Stimulated activated CD8-positive, alpha-beta memory T cell treated with anti-CD3 and anti-CD28 coated beads, Interleukin-7, amount 100 ng/mL, for 24 hours (primary cell): ENCODE data around the gene CDH18.

Experiments used
- DNase-seq: peaks from one replicate; pipeline ENCODE4 v3.0.0-alpha.2; 2020; ENCODE audit warnings: low read depth

Gene CDH18

DNA sequence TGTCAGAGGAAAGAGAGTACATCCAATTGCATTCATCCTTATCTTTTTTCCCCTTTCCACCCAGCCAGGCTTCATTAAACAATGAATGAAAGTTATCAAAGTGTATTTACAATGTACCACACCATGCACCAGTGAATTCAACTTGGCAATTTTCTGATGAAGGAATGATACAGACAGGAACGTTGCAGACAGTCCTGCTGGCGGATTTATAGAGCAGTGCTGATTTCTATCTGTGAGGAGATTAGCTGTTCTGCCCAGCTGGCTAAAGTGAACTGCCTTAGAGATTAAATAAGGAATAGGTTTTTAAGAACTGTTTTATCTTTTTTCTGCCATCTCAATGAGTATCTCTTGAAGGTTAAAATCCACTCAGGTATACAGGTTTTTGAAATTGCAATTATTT, 403.9 kb downstream of the CDH18 start:
- no peak for DNase-seq

DNA sequence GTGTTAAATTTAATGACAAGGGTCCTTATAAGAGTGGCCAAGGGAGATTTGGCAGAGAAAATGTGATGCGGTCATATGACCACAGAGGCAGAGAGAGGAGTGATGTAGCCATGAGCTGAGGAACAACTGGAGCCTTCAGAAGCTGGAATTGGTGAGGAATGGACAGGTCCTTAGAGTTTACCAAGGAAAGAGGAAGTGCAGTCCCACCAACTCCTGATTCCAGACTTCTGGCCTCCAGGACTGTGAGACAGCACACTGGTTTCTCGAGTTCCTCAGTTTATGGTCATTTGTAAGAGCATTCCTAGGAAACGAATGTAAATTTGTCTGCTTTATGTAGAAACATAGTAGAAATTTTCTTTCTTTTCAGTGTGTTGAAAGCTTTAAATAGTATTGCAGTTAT, 410.1 kb downstream of the CDH18 start:
- DNase-seq, result no peak

DNA sequence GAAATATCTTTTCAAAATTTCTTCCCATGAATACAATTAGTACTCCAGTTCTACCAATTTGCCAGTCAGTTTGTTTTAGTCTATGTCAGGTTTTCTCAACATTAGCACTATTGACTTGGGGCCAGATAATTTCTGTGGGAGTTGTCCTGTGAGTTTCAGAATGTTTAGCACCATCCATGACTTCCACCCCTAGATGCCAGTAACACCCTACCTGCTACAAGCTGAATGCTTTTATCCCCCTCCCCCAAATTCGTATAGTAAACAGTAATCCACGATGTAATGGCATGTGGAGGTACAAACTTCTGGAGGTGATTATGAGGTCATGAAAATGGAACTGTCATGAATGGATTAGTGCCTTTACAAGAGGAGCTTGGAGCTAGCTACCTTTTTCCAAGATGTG, 420.0 kb downstream of the CDH18 start:
- no peak for DNase-seq

DNA sequence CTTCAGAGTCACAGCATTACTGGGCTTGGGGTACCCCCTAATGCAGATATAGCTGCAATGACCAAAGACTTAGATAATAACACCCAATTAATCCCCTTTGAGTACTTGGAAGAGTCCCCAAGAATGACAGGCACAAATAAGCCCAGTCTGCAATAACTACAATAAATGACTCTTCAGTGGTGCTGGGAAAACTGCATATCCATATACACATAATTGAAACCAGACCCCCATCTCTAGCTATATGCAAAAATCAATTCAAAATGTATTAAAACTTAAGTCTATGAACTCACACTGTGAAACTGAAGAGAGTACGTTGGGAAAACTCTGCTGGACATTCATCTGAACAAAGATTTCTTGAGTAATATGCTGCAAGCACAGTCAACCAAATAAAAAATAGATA, 422.5 kb downstream of the CDH18 start:
- no peak for DNase-seq

DNA sequence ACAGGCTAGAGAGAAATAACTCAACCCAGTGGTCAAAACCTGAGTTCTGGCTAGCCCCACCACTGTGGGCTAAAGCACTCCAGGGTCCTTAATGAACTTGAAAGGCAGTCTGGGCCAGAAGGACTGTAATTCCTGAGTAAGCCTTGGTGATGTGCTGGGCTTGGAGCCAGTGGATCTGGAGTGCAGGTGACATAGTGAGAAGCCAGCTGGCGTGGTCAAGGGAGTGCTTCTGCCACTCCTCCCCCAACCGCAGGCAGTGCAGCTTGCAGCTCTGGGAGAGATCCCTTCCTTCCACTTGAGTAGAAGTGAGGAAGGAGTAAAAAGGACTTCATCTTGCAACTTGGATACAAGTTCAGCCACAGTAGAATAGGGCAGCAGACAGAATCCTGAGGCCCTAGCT, 424.0 kb downstream of the CDH18 start:
- no peak for DNase-seq

DNA sequence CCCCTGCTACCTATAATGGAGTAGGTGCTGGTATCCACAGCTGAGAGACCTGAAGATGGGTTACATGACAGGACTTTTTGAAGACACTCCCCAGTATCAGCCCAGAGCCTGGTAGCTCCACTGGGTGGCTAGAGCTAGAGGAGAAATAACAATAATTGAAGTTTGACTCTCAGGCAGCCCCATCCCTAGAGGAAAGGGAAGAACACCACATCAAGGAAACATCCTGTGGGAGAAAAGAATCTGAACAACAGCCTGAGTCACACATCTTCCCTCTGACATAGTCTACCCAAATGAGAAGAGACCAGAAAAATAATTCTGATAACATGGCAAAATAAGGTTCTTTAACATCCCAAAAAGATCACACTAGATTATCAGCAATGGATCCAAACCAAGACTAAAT, 432.1 kb downstream of the CDH18 start:
- DNase-seq, result no peak

DNA sequence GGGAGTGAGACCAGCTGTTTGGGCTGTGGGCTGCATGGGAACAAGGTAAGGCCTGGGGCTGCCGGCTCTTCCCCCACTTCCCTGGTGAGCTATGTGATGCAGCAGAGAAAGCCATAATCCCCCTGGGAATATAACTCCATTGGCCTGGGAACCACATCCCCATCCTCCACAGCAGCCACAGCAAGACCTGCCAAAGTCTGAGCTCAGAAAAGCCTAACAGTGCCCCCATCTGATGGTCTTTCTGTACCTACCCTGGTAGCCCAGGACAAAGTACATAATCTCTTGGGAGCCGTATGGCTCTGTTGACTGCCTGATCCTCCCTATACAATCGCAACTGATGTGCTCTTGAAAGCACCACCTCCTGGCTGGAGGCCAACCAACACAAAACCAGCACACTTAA, 432.6 kb downstream of the CDH18 start:
- DNase-seq, result no peak

DNA sequence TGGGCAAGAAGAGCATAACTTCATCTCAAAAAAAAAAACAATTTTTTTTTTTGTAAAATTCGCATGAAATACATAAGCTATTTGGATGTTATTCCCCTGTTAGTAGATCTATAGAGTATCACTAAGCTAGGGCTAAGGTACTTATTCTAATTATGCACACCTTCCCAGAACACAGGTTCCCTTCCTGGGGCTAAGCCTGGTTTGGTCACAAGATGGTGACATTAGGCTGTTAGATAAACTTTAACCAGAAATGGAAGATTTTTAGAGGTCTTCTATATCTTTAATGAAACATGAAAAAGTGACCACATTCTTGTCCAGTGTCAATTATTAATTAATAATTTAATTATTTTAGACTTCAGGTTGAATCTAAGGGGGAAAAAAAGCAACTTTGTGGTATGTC, 433.5 kb downstream of the CDH18 start:
- no peak for DNase-seq

DNA sequence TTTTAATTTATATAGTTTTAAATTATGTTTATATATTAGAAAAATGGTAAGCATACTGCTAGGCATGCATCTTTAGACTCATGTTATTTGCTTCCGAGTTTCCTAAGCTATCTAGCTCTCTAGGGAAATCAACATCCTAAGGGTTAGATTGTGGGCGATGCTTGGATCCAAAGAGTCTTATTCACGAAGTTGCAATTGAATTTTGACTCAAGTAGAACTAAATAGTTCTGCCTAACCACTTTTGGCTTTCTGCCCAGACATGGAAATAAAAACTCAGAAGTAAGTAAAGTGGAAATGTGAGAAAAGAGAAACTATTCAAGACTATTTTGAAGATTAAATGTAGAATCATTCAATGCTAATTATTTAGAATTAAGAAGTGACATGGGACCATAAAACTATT, 440.4 kb downstream of the CDH18 start:
- no peak for DNase-seq

DNA sequence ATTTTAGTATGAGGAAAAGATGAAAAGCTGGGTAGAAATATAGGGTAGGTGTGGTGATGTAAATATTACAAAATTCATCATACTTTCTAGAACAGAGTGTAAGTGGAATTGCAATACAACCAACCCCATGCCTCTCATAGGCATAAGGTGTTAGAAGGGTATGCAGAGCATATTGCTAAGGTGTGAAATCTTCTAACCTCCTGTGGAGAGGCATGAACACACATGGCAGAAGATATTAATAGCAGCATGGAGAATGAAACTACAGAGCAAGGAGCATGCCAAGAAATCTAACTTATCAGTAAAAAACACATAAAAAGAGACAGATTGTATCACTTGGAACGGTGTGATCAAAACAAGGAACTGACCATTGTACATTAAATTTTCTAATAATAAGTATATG, 441.5 kb downstream of the CDH18 start:
- no peak for DNase-seq

DNA sequence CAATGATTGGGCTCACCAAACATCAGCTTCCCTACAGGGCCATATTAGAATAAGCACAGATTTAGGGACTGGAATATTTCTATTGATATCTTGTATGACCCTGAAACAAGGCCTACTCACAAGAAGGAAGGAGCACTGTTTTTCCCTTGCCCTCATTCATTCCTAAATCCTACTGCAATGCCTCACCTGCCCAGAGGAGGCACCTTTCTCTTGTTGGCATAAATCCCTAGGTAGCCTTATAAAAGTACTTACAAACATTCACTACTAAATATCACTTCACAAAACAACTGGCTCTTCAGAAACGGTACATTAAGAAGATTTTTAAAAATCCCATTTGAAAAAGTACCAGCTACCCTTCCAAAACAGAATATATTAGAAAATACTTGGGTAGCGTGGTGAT, 449.4 kb downstream of the CDH18 start:
- no peak for DNase-seq

DNA sequence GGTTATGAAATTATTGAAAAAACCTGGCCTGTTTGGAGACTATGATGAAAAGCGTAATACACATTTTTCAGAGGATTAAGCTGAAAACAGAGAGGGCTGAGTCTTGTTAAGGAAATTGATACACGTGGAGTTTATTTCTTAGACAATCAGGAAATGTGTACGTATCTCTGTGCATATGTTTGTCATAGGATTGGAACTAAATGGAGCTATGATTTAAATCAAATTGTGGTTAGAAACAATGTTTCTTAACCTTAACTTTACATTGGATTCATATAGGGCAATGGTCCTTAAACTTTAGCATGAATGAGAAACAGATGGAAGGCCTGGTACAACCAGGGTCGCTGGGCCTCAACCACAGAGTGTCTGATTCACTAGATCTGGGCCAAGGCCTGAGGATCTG, 451.6 kb downstream of the CDH18 start:
- no peak for DNase-seq

DNA sequence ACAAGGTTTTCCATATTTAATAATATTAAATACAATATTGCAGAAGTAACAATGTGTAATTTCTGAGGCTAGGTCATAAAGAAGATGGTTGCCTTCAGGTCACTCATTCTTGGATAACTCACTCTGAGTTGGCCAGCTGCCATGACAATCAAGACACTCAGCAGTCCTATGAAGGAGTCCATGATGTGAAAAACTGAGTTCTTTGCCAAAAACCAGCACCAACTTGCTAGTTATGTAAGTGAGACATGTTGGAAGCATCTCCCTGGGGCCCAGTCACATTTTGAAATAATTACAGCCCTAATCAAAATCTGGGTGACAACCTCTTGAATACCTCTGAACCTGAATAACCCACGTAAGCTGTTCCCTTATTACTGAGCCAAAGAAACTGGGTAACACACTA, 453.2 kb downstream of the CDH18 start:
- no peak for DNase-seq

DNA sequence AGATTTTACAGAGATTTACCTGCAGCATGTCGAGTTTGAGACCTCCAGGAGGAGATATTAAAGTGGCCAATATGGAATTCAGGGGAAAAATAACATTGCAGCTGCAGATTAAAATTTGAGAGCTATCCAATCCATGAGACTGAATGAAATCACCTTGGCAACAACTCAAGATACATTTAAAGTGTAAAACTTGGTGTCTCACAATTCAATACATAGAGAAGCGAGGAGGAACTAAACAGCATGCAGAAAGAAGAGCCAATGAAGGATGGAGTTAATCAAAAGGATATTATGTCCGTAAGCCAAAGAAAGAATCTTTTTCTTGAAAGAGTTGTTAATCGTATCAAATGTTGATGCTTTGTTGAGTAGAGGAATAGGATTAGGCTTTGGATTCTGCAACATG, 455.1 kb downstream of the CDH18 start:
- no peak for DNase-seq

DNA sequence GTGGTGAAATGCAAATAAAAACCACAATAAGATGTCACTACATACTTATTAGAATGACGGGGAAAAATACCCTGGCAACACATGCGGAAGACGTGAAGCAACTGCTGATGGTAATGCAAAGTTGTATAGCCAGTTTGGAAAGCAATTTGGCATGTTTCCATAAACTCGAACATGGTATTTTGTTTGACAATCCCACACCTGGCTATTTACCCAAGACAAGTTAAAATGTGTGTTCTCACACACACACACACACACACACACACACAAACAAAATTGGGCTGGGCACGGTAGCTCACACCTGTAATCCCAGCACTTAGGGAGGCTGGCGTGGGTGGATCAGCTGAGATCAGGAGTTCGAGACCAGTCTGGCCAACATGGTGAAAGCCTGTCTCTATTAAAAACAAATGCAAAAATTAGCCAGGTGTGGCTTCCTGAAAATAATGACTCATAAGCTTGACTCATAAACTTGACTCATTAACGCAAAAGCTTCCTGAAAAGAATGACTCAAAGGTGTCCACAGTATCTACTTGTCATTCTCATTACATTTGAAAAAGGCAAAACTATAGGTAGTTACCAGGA, 456.5 kb downstream of the CDH18 start:
- no peak for DNase-seq

DNA sequence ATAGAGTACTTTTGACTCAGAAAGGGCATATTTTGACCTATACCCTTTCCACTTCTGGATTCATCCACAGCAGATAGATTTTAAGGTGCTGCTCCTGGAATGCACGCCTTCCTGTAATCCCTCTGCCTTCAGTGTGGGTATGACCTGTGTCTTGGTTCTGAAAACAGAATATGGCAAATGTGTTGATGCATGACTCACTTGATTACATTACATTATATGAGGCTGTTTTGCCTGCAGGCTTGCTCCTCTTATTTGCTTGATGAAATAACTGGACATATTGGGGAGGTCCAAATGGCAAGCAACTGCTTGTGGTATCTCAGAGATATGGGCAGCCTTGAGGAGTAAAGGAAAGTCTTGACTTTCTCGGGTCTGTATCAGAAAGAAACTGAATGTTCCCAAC, 468.6 kb downstream of the CDH18 start:
- no peak for DNase-seq

DNA sequence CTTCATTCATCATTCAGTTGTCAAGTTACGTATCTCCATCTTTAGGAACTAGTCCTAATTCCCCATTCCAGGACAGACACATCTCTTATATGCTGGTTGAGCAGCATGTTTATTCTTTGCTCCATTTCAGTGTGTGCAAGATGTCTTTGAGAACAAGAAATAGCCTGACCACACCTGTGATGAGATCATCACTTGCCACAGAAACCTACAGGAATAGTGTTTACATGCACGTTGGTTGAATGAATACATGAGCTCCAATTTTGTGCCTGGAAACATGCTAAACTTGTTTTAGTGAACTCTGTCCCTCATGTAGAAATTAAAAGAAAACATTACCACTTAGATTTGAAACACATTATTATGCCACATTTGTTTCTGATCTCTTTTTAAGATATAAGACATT, 489.1 kb downstream of the CDH18 start:
- no peak for DNase-seq

DNA sequence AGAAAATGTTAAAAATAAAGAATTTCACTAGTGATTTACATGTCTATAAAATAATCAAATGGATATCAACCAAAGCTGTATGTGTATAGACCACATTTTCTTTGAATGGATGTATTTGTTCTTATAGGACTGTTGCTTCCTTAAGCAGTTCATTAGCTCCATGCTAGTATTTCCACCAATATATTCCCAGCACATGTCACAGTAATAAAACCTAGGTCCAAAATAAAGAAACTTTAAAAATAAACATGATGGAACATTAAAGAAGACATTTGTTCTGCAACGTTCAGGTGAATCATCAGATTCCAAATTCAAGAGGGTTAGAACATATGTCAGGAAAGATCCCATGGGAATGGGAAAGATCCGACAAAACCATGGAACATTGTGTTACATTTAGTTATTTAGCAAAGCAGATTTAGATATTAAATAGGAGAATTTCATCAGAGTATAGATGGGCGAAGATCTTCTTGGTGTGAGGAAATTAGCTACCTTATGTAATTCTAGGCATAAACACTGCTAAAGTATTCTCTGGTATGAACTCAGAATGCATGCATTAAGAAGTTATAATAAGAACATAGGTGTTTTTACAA, 490.7 kb downstream of the CDH18 start:
- DNase-seq, result no peak

DNA sequence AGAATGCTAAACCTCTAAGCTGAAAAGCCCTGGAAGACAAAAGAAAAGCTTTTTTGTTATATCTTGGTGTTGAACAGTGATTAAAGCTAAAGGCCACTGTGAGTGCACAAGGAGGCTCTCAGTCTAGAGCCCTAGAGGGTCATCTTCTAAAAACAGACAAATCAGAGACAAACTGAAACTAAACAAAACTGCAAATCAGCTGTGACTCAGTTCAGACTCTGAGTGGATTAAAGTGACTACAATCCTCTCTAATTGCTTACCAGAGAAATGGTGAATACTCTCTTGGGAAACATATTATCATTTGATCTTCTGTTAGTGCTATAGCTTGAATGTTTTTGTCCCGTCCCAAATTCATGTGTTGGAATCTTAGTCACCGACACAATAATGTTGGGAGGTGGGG, 491.9 kb downstream of the CDH18 start:
- no peak for DNase-seq

DNA sequence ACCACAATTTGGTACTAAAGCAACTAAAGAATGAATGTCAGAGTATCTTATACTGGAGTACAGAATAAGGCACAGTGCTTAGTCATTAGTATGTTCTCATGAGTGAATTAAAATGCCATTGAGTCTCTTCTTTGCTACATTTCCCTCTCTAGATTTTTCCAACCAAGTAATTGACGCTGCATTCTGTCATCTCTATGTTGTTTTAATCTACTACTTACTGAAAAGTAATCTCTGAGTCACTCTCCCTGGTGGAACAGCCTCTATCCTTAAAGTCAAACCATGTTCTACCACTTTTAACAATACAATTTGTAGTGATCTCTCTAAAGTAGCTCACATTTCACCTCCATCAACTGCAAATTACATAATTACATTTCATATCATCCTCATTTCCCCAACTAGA, 495.1 kb downstream of the CDH18 start:
- no peak for DNase-seq

DNA sequence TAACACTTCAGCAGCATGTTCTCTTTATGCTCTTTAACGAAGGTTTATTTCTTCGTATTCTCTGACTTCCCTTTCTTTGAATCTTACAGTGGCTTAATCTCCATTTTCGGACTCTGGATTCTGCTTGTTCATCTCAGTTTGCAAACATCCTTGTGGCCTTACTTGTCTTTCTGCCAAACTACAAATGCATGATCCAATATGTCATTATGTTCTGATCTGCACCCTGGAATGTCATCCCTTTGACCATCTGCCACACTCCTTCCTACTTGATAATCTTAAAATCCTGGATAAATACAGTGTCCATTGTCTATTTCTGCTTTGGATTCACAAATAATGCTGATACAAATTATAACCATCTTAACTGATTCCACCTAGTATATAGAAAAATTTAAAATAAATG, 499.2 kb downstream of the CDH18 start:
- no peak for DNase-seq

DNA sequence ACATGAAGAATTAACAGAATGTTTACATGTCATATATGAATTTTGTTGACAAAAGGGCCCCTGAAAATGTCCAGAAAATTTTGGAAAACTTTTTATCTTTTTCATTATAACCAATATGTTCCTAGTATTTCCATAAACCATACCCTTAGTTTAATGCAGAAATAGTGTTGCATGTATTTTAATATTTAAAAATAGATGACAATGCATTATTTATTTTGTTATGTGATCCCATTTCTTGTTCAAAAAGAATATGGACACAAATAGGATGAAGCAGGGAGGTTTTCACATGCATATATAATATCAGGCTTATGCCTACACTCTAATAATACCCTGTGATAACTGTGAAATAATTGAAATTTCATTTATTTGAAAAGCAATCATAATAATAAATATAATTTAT, 500.5 kb downstream of the CDH18 start:
- no peak for DNase-seq

DNA sequence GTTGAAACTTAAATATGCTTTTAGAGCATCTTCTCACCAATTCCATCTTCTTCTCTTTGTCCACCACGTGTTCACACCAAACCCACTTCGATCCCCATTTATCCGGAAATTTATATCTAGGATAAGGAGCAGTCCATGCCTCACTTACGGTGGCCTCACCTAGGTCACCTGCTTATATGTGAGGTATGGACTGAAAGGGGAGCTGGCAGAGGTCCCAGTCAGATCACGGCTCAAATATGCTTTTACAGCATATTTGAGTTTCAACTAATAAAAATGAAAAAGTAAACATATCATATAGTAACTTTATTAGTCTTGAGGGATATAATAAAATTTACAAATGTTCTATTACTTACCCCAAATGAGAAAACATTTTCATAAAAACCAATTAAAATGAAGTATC, 508.4 kb downstream of the CDH18 start:
- DNase-seq, result no peak

DNA sequence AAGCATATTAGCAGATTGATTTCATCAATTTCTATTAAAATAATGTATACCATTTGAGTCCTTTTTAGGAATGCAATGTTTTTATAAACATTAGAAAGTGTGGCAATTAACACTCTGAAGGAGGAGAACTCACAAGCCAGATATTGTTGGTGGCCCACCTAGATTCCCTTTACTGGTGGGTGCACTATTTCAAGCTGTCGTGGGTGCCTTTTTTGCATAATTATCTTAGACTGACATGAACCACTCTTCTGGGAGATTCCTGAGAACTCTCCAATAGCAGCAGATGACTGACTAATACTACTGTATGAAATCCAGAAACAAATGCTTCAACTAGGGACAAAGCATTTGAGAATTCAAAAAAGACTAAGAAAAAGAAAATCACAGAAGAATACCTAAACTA, 526.0 kb downstream of the CDH18 start:
- DNase-seq, result no peak

DNA sequence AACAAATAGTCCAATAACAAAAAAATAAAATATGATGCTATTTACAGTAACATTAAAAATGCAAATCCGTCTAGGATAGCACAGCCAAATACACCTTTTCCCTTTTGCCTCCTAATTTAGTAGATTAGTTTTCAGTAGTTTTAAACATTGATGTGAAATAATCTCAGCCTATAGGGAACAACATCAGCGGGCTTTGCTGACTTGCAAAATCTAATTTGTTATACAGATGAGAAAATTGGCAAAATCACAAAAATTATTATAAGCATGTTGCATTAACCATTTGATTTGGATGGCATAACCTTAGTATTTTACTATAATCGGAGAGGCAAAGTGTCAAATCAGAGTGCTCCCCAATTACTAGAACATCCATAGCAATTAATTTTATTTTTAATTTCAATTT, 563.5 kb downstream of the CDH18 start:
- no peak for DNase-seq
